Liver (tissue), 9 donors: Measurements from ENCODE around the gene IGF2BP2. TPM values are rescaled to one million over a fixed set of nuclear protein-coding genes. Genes with fewer than 3 reads are reported as not detected.

Source experiments
- DNase-seq: peaks from one replicate; pipeline ENCODE4 v3.0.0-alpha.2; 2017; ENCODE audit warnings: low spot score
- H3K27ac ChIP-seq, 2 donors: one replicate each; pipeline ENCODE4 v1.7.0; 2013; ENCODE audit warnings: inconsistent platforms in 2 of 2, low read length in 2 of 2, control low read depth in 1 of 2, low read depth in 1 of 2, mild to moderate bottlenecking in 1 of 2
- H3K27me3 ChIP-seq, 4 donors: one replicate each; pipeline versions ENCODE4 v1.6.1 to v1.7.0; 2013; ENCODE audit warnings: low read length in 3 of 4, inconsistent platforms in 1 of 4, mild to moderate bottlenecking in 1 of 4, moderate library complexity in 1 of 4; ENCODE audit not compliant: control insufficient read depth in 4 of 4, insufficient read depth in 4 of 4
- H3K36me3 ChIP-seq, 4 donors: one replicate each; pipeline versions ENCODE4 v1.6.1 to v1.7.0; 2013; ENCODE audit warnings: low read length in 3 of 4, mild to moderate bottlenecking in 3 of 4, low read depth in 1 of 4, moderate library complexity in 1 of 4; ENCODE audit not compliant: control insufficient read depth in 4 of 4, insufficient read depth in 3 of 4
- H3K4me1 ChIP-seq, 4 donors: one replicate each; pipeline versions ENCODE4 v1.6.1 to v1.7.0; 2013; ENCODE audit warnings: low read length in 3 of 4, mild to moderate bottlenecking in 3 of 4, moderate library complexity in 1 of 4; ENCODE audit not compliant: control insufficient read depth in 4 of 4, insufficient read depth in 4 of 4
- H3K4me3 ChIP-seq, 3 donors: one replicate each; pipeline versions ENCODE4 v1.6.1 to v1.7.0; 2013; ENCODE audit warnings: low read length in 3 of 3, control low read depth in 1 of 3, low read depth in 1 of 3, mild to moderate bottlenecking in 1 of 3
- H3K9ac ChIP-seq, 2 donors: one replicate each; pipeline ENCODE4 v1.7.0; 2013; ENCODE audit warnings: low read length in 2 of 2, mild to moderate bottlenecking in 2 of 2, moderate library complexity in 2 of 2, control low read depth in 1 of 2, low read depth in 1 of 2
- H3K9me3 ChIP-seq, 4 donors: one replicate each; pipeline versions ENCODE4 v1.6.1 to v1.7.0; 2013; ENCODE audit warnings: low read length in 3 of 4; ENCODE audit not compliant: control insufficient read depth in 4 of 4
- CTCF ChIP-seq: fragments of 150-350 bp; IDR thresholded peaks from 2 replicates; pipeline ENCODE4 v1.5.1; 2017; ENCODE audit warnings: improper control_type of control experiment, low read depth, low read length; ENCODE audit not compliant: missing input control
- FOXA2 ChIP-seq: IDR thresholded peaks from 2 replicates; pipeline ENCODE4 v1.6.1; 2016; ENCODE audit warnings: antibody characterized with exemption
- GABPA ChIP-seq, 2 donors: IDR thresholded peaks in 1 of 2; conservative IDR thresholded peaks in 1 of 2; 2 replicates each; pipeline ENCODE4 v1.6.1; 2016; ENCODE audit warnings: antibody characterized with exemption in 2 of 2, mild to moderate bottlenecking in 1 of 2, moderate library complexity in 1 of 2
- HNF4A ChIP-seq, 2 donors: conservative IDR thresholded peaks; 2 replicates each; pipeline ENCODE4 v1.6.1; 2016; ENCODE audit warnings: antibody characterized with exemption in 2 of 2, mild to moderate bottlenecking in 2 of 2
- JUND ChIP-seq, 2 donors: IDR thresholded peaks; 2 replicates each; pipeline ENCODE4 v1.6.1; 2016; ENCODE audit warnings: antibody characterized with exemption in 2 of 2
- MAX ChIP-seq: IDR thresholded peaks from 2 replicates; pipeline ENCODE4 v1.6.1; 2016; ENCODE audit warnings: antibody characterized with exemption
- RAD21 ChIP-seq, 2 donors: IDR thresholded peaks; 2 replicates each; pipeline ENCODE4 v1.6.1; 2016; ENCODE audit warnings: antibody characterized with exemption in 2 of 2, mild to moderate bottlenecking in 2 of 2
- RXRA ChIP-seq, 2 donors: IDR thresholded peaks; 2 replicates each; pipeline ENCODE4 v1.6.1; 2017 to 2018; ENCODE audit warnings: antibody characterized with exemption in 2 of 2, mild to moderate bottlenecking in 1 of 2
- YY1 ChIP-seq: IDR thresholded peaks from 2 replicates; pipeline ENCODE4 v1.6.1; 2016; ENCODE audit warnings: antibody characterized with exemption, mild to moderate bottlenecking
- WGBS: extraction: QIAGEN DNeasy Blood & Tissue Kit; methylation state at CpG from one replicate; pipeline ENCODE4 v1.1.7; 2013; 5-methylcytosine and 5-hydroxymethylcytosine counted together
- polyA plus RNA-seq, 2 donors: library from polyadenylated mRNA; stranded (reverse) in 1 of 2; unstranded in 1 of 2; fragments of 200-250 nt in 1 of 2; fragments of >200 nt in 1 of 2; fragmentation: Nextera tagmentation in 1 of 2; extraction: Ambion mirVana in 1 of 2; gene quantifications; one replicate each; pipeline versions ENCODE4 v1.2.1 to v1.2.3, GENCODE V29; 2013 to 2015
- total RNA-seq, 2 donors: library from RNA; depleted of rRNA; stranded (reverse); fragments of >200 nt; gene quantifications; one replicate each; pipeline ENCODE4 v1.2.3, GENCODE V29; 2014
- TF ChIP-seq, protein P1 (sequence below): IDR thresholded peaks from 2 replicates; pipeline ENCODE4 v1.6.1; 2016; ENCODE audit warnings: antibody characterized with exemption, mild to moderate bottlenecking
- donor health status: healthy.
- donor health status: healthy.
- donor health status: healthy.
- donor health status: healthy.
- donor health status: healthy.

Gene IGF2BP2
- total and polyA plus RNA-seq, 4 donors = 0.67 to 35.0 (median 1.7) TPM

DNA sequence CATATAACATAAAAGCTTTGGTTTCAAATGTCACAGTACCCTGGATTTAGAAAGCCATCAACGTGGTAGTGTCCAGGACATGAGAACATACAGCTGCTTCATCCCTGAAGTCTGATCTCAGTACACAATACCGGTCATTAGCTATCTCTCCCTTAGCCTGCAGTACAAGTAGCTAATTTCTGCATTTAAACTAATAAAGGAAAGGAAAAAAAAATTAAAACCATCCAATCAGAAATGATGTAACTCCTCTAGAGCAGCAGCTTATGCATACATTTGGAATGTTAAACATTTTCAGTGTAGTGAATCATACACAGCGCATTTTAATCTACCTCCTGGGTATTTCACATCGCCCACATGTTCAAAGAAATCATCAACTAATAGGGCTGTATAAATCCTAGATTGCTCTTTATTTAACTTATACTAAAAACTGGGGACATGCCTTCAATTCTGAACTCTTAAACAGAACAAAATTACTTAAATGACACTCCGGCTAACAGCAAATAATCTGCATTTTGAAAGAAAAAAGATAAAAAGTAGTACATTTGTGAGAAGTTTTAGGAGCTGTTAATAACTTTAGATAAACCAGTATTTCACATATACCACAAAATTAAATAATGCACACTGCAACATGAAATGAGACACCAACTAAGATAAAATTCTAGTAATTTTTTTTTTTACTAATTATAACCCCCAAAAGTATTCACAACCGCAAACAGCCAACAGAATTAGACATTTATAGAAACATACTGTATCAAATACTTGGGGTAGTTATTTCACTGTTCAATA is 3.7 kb downstream of the IGF2BP2 start:
- Histone ChIP-seq H3K9me3 (no peaks in the 10 kb centered on the region), H3K36me3 (no peaks in the 10 kb centered on the region), H3K9ac (no peak overlapping the region), H3K4me3 (no peak overlapping the region), H3K27me3 (peaks cover 0 to 13% (median 4%) of the 10 kb centered on the region in 4 donors), H3K4me1 (peaks cover 9 to 27% (median 18%) of the 10 kb centered on the region in 4 donors), H3K27ac (no peak overlapping the region)
- DNase-seq = no peak
- WGBS = 72% methylated on average over 6 of the region's 6 CpGs
- TF ChIP-seq CTCF = no peak
- no peak for TF ChIP-seq YY1
- TF ChIP-seq RXRA (IDR thresholded peaks at IDR 0.05) = no peak
- TF ChIP-seq, protein P1, sequence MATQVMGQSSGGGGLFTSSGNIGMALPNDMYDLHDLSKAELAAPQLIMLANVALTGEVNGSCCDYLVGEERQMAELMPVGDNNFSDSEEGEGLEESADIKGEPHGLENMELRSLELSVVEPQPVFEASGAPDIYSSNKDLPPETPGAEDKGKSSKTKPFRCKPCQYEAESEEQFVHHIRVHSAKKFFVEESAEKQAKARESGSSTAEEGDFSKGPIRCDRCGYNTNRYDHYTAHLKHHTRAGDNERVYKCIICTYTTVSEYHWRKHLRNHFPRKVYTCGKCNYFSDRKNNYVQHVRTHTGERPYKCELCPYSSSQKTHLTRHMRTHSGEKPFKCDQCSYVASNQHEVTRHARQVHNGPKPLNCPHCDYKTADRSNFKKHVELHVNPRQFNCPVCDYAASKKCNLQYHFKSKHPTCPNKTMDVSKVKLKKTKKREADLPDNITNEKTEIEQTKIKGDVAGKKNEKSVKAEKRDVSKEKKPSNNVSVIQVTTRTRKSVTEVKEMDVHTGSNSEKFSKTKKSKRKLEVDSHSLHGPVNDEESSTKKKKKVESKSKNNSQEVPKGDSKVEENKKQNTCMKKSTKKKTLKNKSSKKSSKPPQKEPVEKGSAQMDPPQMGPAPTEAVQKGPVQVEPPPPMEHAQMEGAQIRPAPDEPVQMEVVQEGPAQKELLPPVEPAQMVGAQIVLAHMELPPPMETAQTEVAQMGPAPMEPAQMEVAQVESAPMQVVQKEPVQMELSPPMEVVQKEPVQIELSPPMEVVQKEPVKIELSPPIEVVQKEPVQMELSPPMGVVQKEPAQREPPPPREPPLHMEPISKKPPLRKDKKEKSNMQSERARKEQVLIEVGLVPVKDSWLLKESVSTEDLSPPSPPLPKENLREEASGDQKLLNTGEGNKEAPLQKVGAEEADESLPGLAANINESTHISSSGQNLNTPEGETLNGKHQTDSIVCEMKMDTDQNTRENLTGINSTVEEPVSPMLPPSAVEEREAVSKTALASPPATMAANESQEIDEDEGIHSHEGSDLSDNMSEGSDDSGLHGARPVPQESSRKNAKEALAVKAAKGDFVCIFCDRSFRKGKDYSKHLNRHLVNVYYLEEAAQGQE = no peak
- no peak for TF ChIP-seq HNF4A (conservative IDR thresholded peaks at IDR 0.05)
- no peak for TF ChIP-seq GABPA (IDR thresholded peaks at IDR 0.05 in 1 of 2, conservative IDR thresholded peaks at IDR 0.05 in 1 of 2)
- no peak for TF ChIP-seq FOXA2
- no peak for TF ChIP-seq JUND (IDR thresholded peaks at IDR 0.05)
- no peak for TF ChIP-seq RAD21 (IDR thresholded peaks at IDR 0.05)
- TF ChIP-seq MAX = no peak

DNA sequence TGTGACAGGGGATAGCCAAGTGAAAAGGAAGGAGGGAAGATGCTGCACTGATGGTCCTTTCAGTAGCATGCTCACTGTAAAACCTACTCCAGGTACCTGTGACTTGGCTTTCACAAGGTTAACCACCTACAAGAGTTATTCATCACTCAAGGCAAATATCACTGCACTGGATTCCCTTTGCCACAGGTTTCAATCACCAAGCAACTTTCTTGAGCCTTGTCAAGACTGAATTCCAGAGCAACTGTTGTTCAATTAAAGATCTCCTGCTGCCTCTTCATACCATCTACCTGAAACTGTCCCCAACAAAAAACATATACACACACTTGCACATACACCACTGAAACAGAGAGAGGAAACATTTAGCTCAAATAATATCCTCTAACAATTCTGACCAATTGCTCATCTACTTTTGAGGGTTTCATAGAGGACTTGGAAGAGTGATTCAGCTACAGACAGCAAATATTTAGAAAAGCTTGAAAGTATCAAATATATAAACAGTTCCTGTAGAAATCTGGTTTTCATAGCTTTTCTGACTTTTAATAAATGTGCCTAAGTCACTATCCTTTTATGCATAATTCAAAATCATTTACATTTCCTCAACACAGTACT is 6.5 kb downstream of the IGF2BP2 start:
- no peaks in the 10 kb centered on the region for H3K9me3 ChIP-seq
- H3K36me3 ChIP-seq = no peaks in the 10 kb centered on the region
- TF ChIP-seq RXRA (IDR thresholded peaks at IDR 0.05) = no peak
- peaks cover under 1 to 6% (median 4%) of the 10 kb centered on the region in 4 donors for H3K4me1 ChIP-seq
- H3K4me3 ChIP-seq = no peak overlapping the region
- H3K27ac ChIP-seq = no peak overlapping the region
- peaks cover 0 to 13% (median 5%) of the 10 kb centered on the region in 4 donors for H3K27me3 ChIP-seq
- H3K9ac ChIP-seq = no peak overlapping the region
- no peak for DNase-seq
